VCaP (cell line): ENCODE measurements around the gene APOBEC3A.

Experiments
- H3K27ac ChIP-seq: fragments of 450-650 bp; 2 replicates; pipeline ENCODE4 v1.5.1; 2017
- TF ChIP-seq, protein P1 (sequence below): fragments of 450-650 bp; conservative IDR thresholded peaks from 2 replicates; pipeline ENCODE4 v1.5.1; 2017; ENCODE audit warnings: mild to moderate bottlenecking, moderate library complexity

Gene APOBEC3A

DNA sequence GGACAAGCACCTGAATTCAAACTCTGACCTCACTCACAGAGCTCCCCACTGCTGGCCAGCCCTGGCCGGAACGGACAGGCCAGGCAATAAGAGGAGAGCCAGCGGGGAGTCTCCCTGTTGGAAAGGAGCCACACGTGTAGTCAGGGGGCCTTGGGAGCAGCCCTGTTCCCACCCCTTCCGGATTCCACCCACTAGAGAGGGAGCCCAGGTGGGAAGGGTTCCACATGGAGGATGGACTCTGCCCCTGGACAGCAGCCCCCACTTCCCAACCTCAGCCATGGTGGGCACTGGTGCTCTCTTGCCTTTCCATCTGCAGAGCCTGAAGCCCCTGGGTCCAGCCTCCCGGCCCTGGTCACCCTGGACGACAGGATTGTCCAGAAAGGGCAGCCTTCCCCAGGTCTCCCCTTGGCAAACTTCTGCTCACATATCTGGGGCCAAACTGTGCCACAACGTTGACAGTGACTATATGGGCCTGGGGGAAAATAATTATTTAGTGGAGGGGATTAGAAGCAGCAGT lies 7.5 kb upstream of the APOBEC3A start:
- H3K27ac ChIP-seq, result no peak overlapping the region
- TF ChIP-seq, protein P1, sequence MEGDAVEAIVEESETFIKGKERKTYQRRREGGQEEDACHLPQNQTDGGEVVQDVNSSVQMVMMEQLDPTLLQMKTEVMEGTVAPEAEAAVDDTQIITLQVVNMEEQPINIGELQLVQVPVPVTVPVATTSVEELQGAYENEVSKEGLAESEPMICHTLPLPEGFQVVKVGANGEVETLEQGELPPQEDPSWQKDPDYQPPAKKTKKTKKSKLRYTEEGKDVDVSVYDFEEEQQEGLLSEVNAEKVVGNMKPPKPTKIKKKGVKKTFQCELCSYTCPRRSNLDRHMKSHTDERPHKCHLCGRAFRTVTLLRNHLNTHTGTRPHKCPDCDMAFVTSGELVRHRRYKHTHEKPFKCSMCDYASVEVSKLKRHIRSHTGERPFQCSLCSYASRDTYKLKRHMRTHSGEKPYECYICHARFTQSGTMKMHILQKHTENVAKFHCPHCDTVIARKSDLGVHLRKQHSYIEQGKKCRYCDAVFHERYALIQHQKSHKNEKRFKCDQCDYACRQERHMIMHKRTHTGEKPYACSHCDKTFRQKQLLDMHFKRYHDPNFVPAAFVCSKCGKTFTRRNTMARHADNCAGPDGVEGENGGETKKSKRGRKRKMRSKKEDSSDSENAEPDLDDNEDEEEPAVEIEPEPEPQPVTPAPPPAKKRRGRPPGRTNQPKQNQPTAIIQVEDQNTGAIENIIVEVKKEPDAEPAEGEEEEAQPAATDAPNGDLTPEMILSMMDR, result no peak

DNA sequence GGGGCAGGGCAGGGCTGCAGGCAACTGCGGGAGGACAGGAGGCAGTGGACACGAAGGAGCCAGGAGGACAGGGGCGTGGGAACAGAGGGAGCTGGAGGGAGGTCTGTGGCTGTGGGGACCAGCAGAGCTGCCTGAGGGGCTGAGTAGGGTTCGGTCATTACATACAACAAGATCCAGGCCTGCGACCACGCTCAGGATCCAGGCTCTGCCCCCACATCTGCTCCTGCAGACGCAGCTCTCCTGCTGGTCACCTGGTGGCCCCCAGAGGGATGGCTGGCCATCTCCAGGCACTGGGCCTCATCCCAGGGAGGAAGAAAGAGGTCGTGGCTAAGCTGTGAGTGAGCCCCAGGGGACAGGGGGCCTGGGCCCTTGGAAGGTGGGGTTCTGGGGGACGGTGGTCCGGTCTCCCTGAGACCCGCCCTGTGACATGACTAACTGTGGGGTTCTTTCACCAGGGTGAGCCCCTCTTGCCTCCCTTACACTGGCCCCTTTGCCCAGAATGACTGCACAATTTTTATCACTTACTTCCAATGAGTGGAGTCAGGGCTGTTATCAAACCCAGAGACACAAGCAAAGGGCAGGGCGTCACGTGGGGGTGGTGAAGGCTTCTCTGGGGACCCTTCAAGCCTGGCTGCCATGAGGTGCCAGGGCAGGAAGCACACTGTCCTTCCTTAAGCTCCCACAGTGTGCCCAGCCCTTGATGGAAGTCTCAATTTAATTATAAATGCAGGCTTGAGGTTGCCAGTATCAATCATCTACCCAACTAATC lies 6.7 kb upstream of the APOBEC3A start:
- TF ChIP-seq, protein P1, result no peak
- H3K27ac ChIP-seq, result no peak overlapping the region

DNA sequence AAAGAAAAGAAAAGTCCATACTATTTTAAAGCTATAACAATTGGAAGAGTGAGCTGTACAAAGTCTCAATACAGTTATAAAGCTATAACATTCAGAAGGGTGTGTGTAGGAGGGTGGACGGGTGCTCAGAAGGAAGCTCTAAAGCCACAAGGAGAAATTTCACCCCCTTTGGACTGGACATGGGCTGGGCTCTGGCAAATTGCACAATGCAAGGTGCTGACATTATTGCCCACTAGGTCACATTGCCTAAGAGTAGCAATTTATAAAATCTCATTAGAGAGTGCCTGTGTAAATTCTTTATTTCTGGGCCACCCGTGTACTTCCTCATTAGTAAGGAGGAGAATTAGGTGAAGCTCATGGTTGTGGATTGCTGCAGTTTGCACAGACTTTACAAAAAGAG lies 5.7 kb upstream of the APOBEC3A start:
- TF ChIP-seq, protein P1, result no peak

DNA sequence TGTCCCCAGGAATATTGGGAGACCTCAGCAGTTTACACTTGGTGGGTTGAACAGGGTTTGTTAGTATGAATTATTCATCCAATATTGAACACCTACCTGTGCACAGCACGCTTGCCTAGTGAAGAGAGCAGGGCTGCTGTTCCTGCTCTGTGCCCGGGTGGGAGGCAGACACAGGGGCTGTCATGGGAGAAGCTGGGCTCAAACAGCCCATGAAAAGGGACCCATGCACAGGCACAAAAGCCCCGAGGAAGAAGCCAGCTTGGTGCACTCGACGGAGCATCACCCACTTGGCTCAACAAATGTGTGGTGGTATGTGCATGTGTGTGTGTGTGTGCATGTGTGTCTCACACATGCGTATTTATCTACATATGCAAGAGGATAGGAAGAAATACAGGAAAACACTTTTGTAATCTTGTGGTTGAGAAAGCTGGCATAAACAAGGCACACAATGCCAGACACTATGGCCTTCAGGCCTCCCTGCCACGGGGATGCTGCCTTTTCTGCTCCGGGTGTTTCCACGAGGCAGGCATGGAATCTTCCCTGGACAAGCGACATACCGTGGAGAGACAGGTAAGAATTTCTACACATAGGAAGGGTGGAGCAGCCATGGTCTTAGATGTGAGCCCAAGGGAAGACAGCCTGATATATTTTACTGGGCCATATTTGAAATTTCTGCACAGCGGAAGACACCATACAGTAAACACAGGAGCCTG lies 5.0 kb upstream of the APOBEC3A start:
- no peak overlapping the region for H3K27ac ChIP-seq

More for the DNA sequence above, 5.7 kb upstream of the APOBEC3A start:
- no peak overlapping the region for H3K27ac ChIP-seq

DNA sequence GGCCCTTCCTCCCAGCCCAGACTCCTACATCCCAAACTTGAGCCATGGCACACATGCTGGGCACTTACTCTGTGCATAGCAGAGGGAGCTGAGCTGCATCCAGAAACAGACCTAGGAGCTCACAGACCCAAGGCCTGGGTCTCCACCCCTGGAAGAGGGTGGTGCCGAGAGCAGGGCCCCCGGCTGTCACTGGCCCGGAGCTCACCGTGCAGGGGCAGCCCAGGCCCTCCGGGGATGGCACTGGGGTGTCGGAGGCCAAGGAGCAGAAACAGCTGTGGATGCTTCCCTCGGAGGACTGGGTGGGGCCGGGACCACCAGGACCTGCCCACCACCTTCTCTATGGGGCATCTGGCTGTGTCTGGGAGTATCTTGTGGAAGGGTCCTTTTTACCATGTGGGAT lies 4.3 kb upstream of the APOBEC3A start:
- TF ChIP-seq, protein P1, result no peak
- H3K27ac ChIP-seq, result no peak overlapping the region

More for the DNA sequence above, 5.0 kb upstream of the APOBEC3A start:
- TF ChIP-seq, protein P1, result no peak

DNA sequence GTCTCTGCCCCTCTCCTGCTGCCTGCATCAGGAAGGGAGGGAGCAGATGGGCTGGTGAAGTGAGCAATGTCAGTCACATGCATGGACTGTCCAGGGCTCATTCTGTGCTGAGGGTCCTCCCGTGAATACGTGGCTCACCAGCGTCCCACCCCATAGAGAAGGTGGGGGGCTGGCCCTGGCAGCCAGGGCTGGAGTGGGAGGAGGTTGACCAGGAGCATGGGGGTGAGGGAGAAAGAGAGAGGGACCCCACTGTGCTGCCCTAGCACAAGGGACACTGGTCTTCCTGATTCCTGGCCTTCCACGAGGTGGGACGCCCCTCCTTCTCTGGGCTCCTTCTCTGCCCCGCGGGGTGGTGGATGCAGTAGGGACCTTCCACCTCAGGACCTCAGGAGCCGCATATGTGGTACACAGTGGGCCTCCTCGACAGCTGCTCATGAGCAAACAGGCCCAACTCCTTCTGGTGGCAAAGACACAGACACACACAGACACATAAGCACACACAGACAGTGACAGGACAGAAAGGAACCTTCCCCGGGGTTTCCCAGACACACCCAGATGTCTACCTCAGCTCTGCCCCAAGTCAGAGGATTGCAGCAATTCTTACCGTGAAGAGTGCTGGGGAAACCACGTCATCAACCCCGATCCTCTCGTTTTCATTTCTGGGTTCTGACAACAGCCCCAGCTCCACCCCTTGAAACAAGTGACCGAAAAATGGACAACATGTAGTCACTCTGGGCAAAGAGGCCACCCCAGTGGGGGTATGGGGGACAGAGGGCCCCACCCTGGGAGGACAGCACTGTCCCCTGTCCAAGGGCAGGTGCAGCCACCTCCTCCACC lies 3.6 kb upstream of the APOBEC3A start:
- TF ChIP-seq, protein P1, result no peak
- H3K27ac ChIP-seq, result no peak overlapping the region
